AG10803 (cell line): ENCODE data around the gene TNS4.

ENCODE experiments used
- DNase-seq: peaks from one replicate; pipeline ENCODE4 v3.0.0; 2010; ENCODE audit warnings: low read depth
- H3K4me3 ChIP-seq: 2 replicates; pipeline ENCODE4 v1.5.1; 2011; ENCODE audit warnings: mild to moderate bottlenecking, low read length, control low read depth
- CTCF ChIP-seq: conservative IDR thresholded peaks from 2 replicates; pipeline ENCODE4 v1.5.1; 2011; ENCODE audit warnings: mild to moderate bottlenecking, low read length, control low read depth, inconsistent platforms

The TNS4 gene

GRCh38 chr17:40457964-40458791 lies 43.2 kb downstream of the TNS4 start:
- no peak for TF ChIP-seq CTCF
- DNase-seq = peak; percentile 95
- H3K4me3 ChIP-seq = peak overlapping the region; percentile 24; the same call in 1 of the 2 replicates

- no peak for DNase-seq
- no peak for TF ChIP-seq CTCF
- H3K4me3 ChIP-seq = no peak overlapping the region
Measured at GRCh38 chr17:40457369-40457768, 44.1 kb downstream of the TNS4 start.

- no peak for TF ChIP-seq CTCF
- no peak for DNase-seq
- H3K4me3 ChIP-seq = no peak overlapping the region
Measured at GRCh38 chr17:40456396-40456951, 44.9 kb downstream of the TNS4 start.

GRCh38 chr17:40454613-40454995 lies 46.8 kb downstream of the TNS4 start:
- H3K4me3 ChIP-seq = no peak overlapping the region
- DNase-seq = no peak
- TF ChIP-seq CTCF = no peak

GRCh38 chr17:40453881-40454612 lies 47.4 kb downstream of the TNS4 start:
- H3K4me3 ChIP-seq = no peak overlapping the region
- DNase-seq = peak; percentile 77
- no peak for TF ChIP-seq CTCF

- DNase-seq = no peak
- H3K4me3 ChIP-seq = no peak overlapping the region
Measured at GRCh38 chr17:40452921-40453378, 48.5 kb downstream of the TNS4 start.

More at GRCh38 chr17:40452921-40453378, 48.5 kb downstream of the TNS4 start:
- no peak for TF ChIP-seq CTCF
